GM19438 (cell line): ENCODE measurements around the gene ICAM4.
"Not testable (repeated sequence)": the region's sequence is repeated elsewhere in the genome, so short reads cannot be mapped to it uniquely, and the experiment has no call there.

Source experiments
- ATAC-seq: cut with Tn5 transposase; IDR thresholded peaks from one replicate; pipeline ENCODE4 v1.9.1; 2021; ENCODE audit warnings: low read depth; ENCODE audit not compliant: unreplicated experiment

The ICAM4 gene

GRCh38 chr19:10266706-10267105 is 20.0 kb upstream of the ICAM4 start:
- no peak for ATAC-seq

GRCh38 chr19:10268071-10268470 is 18.7 kb upstream of the ICAM4 start:
- ATAC-seq = no peak

GRCh38 chr19:10269333-10270179 is 17.2 kb upstream of the ICAM4 start:
- no peak for ATAC-seq

GRCh38 chr19:10270180-10270615 is 16.6 kb upstream of the ICAM4 start:
- peak; percentile 45 for ATAC-seq

GRCh38 chr19:10270616-10271394 is 15.9 kb upstream of the ICAM4 start, which contains the start of gene ICAM1:
TSS of gene ICAM1 (plus strand) at chr19:10271120. CDS start at chr19:10271160, 40 bp downstream.
- peak; percentile 50 for ATAC-seq

GRCh38 chr19:10271543-10272086 is 15.1 kb upstream of the ICAM4 start:
- no peak for ATAC-seq

- no peak for ATAC-seq
Observed at GRCh38 chr19:10274589-10274988, 12.2 kb upstream of the ICAM4 start.

GRCh38 chr19:10277795-10278589 is 8.8 kb upstream of the ICAM4 start:
- ATAC-seq = no peak

- ATAC-seq = no peak
Observed at GRCh38 chr19:10278935-10279334, 7.8 kb upstream of the ICAM4 start.

GRCh38 chr19:10279737-10280442 is 6.9 kb upstream of the ICAM4 start:
- ATAC-seq = no peak

GRCh38 chr19:10282043-10282442 is 4.7 kb upstream of the ICAM4 start:
- not testable (repeated sequence) for ATAC-seq

GRCh38 chr19:10283301-10284064 is 3.3 kb upstream of the ICAM4 start:
- no peak for ATAC-seq

GRCh38 chr19:10284065-10284959 is 2.4 kb upstream of the ICAM4 start:
- no peak for ATAC-seq

GRCh38 chr19:10284960-10285278 is 1.8 kb upstream of the ICAM4 start:
- no peak for ATAC-seq

GRCh38 chr19:10285393-10285792 is 1.4 kb upstream of the ICAM4 start:
- no peak for ATAC-seq

- ATAC-seq = no peak
Observed at GRCh38 chr19:10288662-10289166, 2.0 kb downstream of the ICAM4 start.

- ATAC-seq = no peak
Observed at GRCh38 chr19:10289167-10289835, 2.5 kb downstream of the ICAM4 start.
